Myometrial cell (primary cell): Measurements from ENCODE around the gene CNMD. TPM values are rescaled to one million over a fixed set of nuclear protein-coding genes. Genes with fewer than 3 reads are reported as not detected.

Experiments
- total RNA-seq: library from RNA; depleted of rRNA; stranded (reverse); fragments of >200 nt; gene quantifications from 2 replicates; pipeline ENCODE4 v1.2.3, GENCODE V29; 2015

CNMD gene
- not detected in 2 replicates for total RNA-seq

GRCh38 chr13:52739468-52740071, at the start of gene CNMD:
CNMD (minus strand) TSS chr13:52739820; CDS start chr13:52739701, 119 bp downstream.

Other genes starting within 250 kb of the CNMD start
- gene HNRNPA1L2, start 97.4 kb downstream of the CNMD start, total RNA-seq: 0.89 and 1.2 TPM in 2 replicates
- 44.7 and 51.4 TPM in 2 replicates for gene SUGT1, start 87.0 kb downstream of the CNMD start, total RNA-seq
- gene PCDH8, start 108.8 kb upstream of the CNMD start, total RNA-seq: not detected in 2 replicates